SU-DHL-6 (cell line): ENCODE results near the gene FOXA2.

ENCODE experiments used
- H2AFZ ChIP-seq: fragments of 200-600 bp; sonication (generic); 2 replicates; pipeline ENCODE4 v1.6.1; 2014; ENCODE audit warnings: low read depth, mild to moderate bottlenecking, moderate library complexity, mixed read lengths, antibody characterized with exemption, low read length; ENCODE audit not compliant: severe bottlenecking
- H3F3A ChIP-seq: fragments of 200-600 bp; shearing (Covaris generic); 2 replicates; pipeline ENCODE4 v1.6.0; 2016; ENCODE audit warnings: antibody characterized with exemption, mild to moderate bottlenecking; ENCODE audit not compliant: insufficient read depth
- H3K27ac ChIP-seq: fragments of 200-600 bp; sonication (generic); 2 replicates; pipeline ENCODE4 v1.5.1; 2016; ENCODE audit warnings: low read depth, mild to moderate bottlenecking, low read length, moderate library complexity, mixed read lengths
- H3K27me3 ChIP-seq: fragments of 200-600 bp; sonication (generic), shearing (Covaris generic); 2 replicates; pipeline ENCODE4 v1.6.0; 2014; ENCODE audit warnings: mild to moderate bottlenecking, low read length
- H3K36me3 ChIP-seq: fragments of 200-600 bp; sonication (generic); 2 replicates; pipeline ENCODE4 v1.6.1; 2014; ENCODE audit warnings: mild to moderate bottlenecking, low read length, mixed read lengths
- H3K4me2 ChIP-seq: fragments of 300-600, 200-600 bp; shearing (Covaris generic), sonication (generic); 2 replicates; pipeline ENCODE4 v1.6.0; 2014; ENCODE audit warnings: low read length, low read depth, mild to moderate bottlenecking; ENCODE audit not compliant: poor library complexity, severe bottlenecking
- H3K4me3 ChIP-seq: fragments of 200-600 bp; sonication (generic); 2 replicates; pipeline ENCODE4 v1.5.1; 2014; ENCODE audit warnings: antibody characterized with exemption, low read length, mild to moderate bottlenecking, mixed read lengths; ENCODE audit not compliant: insufficient read depth, poor library complexity, severe bottlenecking
- H3K79me2 ChIP-seq: fragments of 200-600 bp; sonication (generic); 2 replicates; pipeline ENCODE4 v1.6.1; 2014; ENCODE audit warnings: mild to moderate bottlenecking, low read length, moderate library complexity; ENCODE audit not compliant: insufficient read depth
- H3K9ac ChIP-seq: fragments of 200-600 bp; sonication (generic); 2 replicates; pipeline ENCODE4 v1.7.0; 2014; ENCODE audit warnings: mild to moderate bottlenecking, low read length
- H3K9me2 ChIP-seq: fragments of 200-600 bp; sonication (generic); replicated peaks from 2 replicates; pipeline ENCODE4 v1.6.1; 2014; ENCODE audit warnings: low read length; ENCODE audit not compliant: insufficient read depth
- H3K9me3 ChIP-seq: fragments of 200-600 bp; sonication (generic); 2 replicates; pipeline ENCODE4 v1.6.1; 2014; ENCODE audit warnings: low read length, mixed read lengths; ENCODE audit not compliant: insufficient read depth
- H4K20me1 ChIP-seq: fragments of 200-600 bp; sonication (generic); 2 replicates; pipeline ENCODE4 v1.6.1; 2014; ENCODE audit warnings: low read depth, mild to moderate bottlenecking, antibody characterized with exemption, low read length, moderate library complexity, mixed read lengths
- CTCF ChIP-seq: fragments of 200-600 bp; sonication (generic); IDR thresholded peaks from one replicate; pipeline ENCODE4 v1.5.1; 2017; ENCODE audit warnings: antibody characterized with exemption, mild to moderate bottlenecking, low read length, moderate library complexity; ENCODE audit not compliant: insufficient read depth, poor library complexity, severe bottlenecking
- EZH2phosphoT487 ChIP-seq: fragments of 200-600 bp; sonication (generic), shearing (Covaris generic); conservative IDR thresholded peaks from 2 replicates; pipeline ENCODE4 v1.6.1; 2018; ENCODE audit warnings: mild to moderate bottlenecking, antibody characterized with exemption, low read length, moderate library complexity, mixed read lengths

Gene FOXA2

GRCh38 chr20:22542427-22542826 is 41.9 kb downstream of the FOXA2 start:
- Histone ChIP-seq H2AFZ (no peak overlapping the region), H3K9me3 (no peaks in the 10 kb centered on the region), H3K36me3 (no peaks in the 10 kb centered on the region), H3K27ac (no peak overlapping the region), H3K79me2 (no peaks in the 10 kb centered on the region), H3K9ac (no peak overlapping the region), H3K9me2 (no peaks in the 10 kb centered on the region), H3K4me2 (no peak overlapping the region), H3K27me3 (no peaks in the 10 kb centered on the region), H4K20me1 (no peaks in the 10 kb centered on the region), H3F3A (no peaks in the 10 kb centered on the region), H3K4me3 (no peak overlapping the region)
- TF ChIP-seq EZH2phosphoT487, result no peak
- no peak for TF ChIP-seq CTCF

GRCh38 chr20:22540832-22541231 is 43.5 kb downstream of the FOXA2 start:
- TF ChIP-seq EZH2phosphoT487 (no peak), CTCF (no peak)
- no peaks in the 10 kb centered on the region for H4K20me1 ChIP-seq
- H3K27ac ChIP-seq, result no peak overlapping the region
- no peaks in the 10 kb centered on the region for H3K27me3 ChIP-seq
- H3K79me2 ChIP-seq, result no peaks in the 10 kb centered on the region
- no peak overlapping the region for H2AFZ ChIP-seq
- H3K9ac ChIP-seq, result no peak overlapping the region
- H3K36me3 ChIP-seq, result no peaks in the 10 kb centered on the region
- H3K9me2 ChIP-seq, result no peaks in the 10 kb centered on the region
- no peaks in the 10 kb centered on the region for H3K9me3 ChIP-seq
- H3K4me3 ChIP-seq, result no peak overlapping the region
- no peak overlapping the region for H3K4me2 ChIP-seq
- no peaks in the 10 kb centered on the region for H3F3A ChIP-seq

- TF ChIP-seq CTCF, result no peak
- no peak for TF ChIP-seq EZH2phosphoT487
- no peaks in the 10 kb centered on the region for H4K20me1 ChIP-seq
- no peaks in the 10 kb centered on the region for H3K79me2 ChIP-seq
- no peaks in the 10 kb centered on the region for H3K36me3 ChIP-seq
- no peak overlapping the region for H2AFZ ChIP-seq
- H3K9me2 ChIP-seq, result no peaks in the 10 kb centered on the region
- no peak overlapping the region for H3K4me3 ChIP-seq
- no peaks in the 10 kb centered on the region for H3K9me3 ChIP-seq
- H3K27ac ChIP-seq, result no peak overlapping the region
- H3F3A ChIP-seq, result no peaks in the 10 kb centered on the region
- no peak overlapping the region for H3K4me2 ChIP-seq
- H3K9ac ChIP-seq, result no peak overlapping the region
- no peaks in the 10 kb centered on the region for H3K27me3 ChIP-seq
Measured at GRCh38 chr20:22536956-22537756, 47.2 kb downstream of the FOXA2 start.
